Activated CD4-positive, alpha-beta T cell treated with anti-CD3 and anti-CD28 coated beads for 48 hours (primary cell): ENCODE results near the gene B4GALT1.

Source experiments
- DNase-seq: peaks from one replicate; pipeline ENCODE4 v3.0.0-alpha.2; 2020

B4GALT1 gene

GRCh38 chr9:33137781-33138264 is 29.3 kb downstream of the B4GALT1 start:
- no peak for DNase-seq

- DNase-seq: no peak
These were observed 30.1 kb downstream of the B4GALT1 start for GRCh38 chr9:33136721-33137670.

GRCh38 chr9:33135470-33135958 is 31.6 kb downstream of the B4GALT1 start:
- DNase-seq: no peak

GRCh38 chr9:33135031-33135461 is 32.1 kb downstream of the B4GALT1 start:
- DNase-seq: no peak

- no peak for DNase-seq
These were observed 34.0 kb downstream of the B4GALT1 start for GRCh38 chr9:33133186-33133585.

- DNase-seq: no peak
These were observed 35.1 kb downstream of the B4GALT1 start for GRCh38 chr9:33131790-33132772.

GRCh38 chr9:33130961-33131789 is 36.0 kb downstream of the B4GALT1 start:
- DNase-seq: no peak

GRCh38 chr9:33129886-33130881 is 37.0 kb downstream of the B4GALT1 start:
- DNase-seq: peak; percentile 26

- no peak for DNase-seq
These were observed 37.8 kb downstream of the B4GALT1 start for GRCh38 chr9:33129251-33129885.

- no peak for DNase-seq
These were observed 38.6 kb downstream of the B4GALT1 start for GRCh38 chr9:33128570-33128969.

- no peak for DNase-seq
These were observed 39.3 kb downstream of the B4GALT1 start for GRCh38 chr9:33127881-33128280.

- no peak for DNase-seq
These were observed 41.0 kb downstream of the B4GALT1 start for GRCh38 chr9:33125871-33126823.

- no peak for DNase-seq
These were observed 41.7 kb downstream of the B4GALT1 start for GRCh38 chr9:33125461-33125860.

- no peak for DNase-seq
These were observed 42.3 kb downstream of the B4GALT1 start for GRCh38 chr9:33124751-33125381.

GRCh38 chr9:33124046-33124445 is 43.1 kb downstream of the B4GALT1 start:
- no peak for DNase-seq

- no peak for DNase-seq
These were observed 43.6 kb downstream of the B4GALT1 start for GRCh38 chr9:33123407-33124031.

- no peak for DNase-seq
These were observed 46.5 kb downstream of the B4GALT1 start for GRCh38 chr9:33120620-33121019.

GRCh38 chr9:33117796-33118195 is 49.3 kb downstream of the B4GALT1 start:
- no peak for DNase-seq
